ENCODE results near the gene TMEM273. TPM values are rescaled to one million over a fixed set of nuclear protein-coding genes. Genes with fewer than 3 reads are reported as not detected.

Gene TMEM273
- polyA plus RNA-seq, 1 of the 3 experiments (the other 2 are of a cell fraction) = not detected

- TF ChIP-seq FOSL2 (IDR thresholded peaks at IDR 0.05; ENCODE audit: borderline replicate concordance, low read depth) (no peak), MAX (IDR thresholded peaks at IDR 0.05; ENCODE audit: low read depth) (no peak), FOXM1 (IDR thresholded peaks at IDR 0.05; ENCODE audit: low read depth) (no peak), YY1 (IDR thresholded peaks at IDR 0.05; ENCODE audit: low read depth) (no peak), POLR2AphosphoS5 (IDR thresholded peaks at IDR 0.05; ENCODE audit: low read depth, low read length) (no peak), TCF12 (IDR thresholded peaks at IDR 0.05) (peak; percentile 52), TEAD4 (IDR thresholded peaks at IDR 0.05; ENCODE audit: borderline replicate concordance, insufficient read depth) (no peak), IRF3 (IDR thresholded peaks at IDR 0.05; ENCODE audit: low read depth, low read length) (no peak), NRF1 (IDR thresholded peaks at IDR 0.05; ENCODE audit: low read depth, low read length) (no peak)
Measured at GRCh38 chr10:49151025-49151445, 37.2 kb downstream of the TMEM273 start (continued).

GRCh38 chr10:49150426-49150825 lies 37.8 kb downstream of the TMEM273 start:
- Histone ChIP-seq H3K4me2 (no peak overlapping the region), H3F3A (replicated peaks; ENCODE audit: insufficient read depth) (no peaks in the 10 kb centered on the region), H3K4me3 (ENCODE audit: low read depth in 2 of 2, low read length in 1 of 2) (no peak overlapping the region), H3K27me3 (ENCODE audit: insufficient read depth) (no peaks in the 10 kb centered on the region), H3K36me3 (replicated peaks in 1 of 2; ENCODE audit: control insufficient read depth in 1 of 2, insufficient read depth in 2 of 2, low read length in 1 of 2) (no peaks in the 10 kb centered on the region), H2AFZ (ENCODE audit: low read depth) (no peak overlapping the region), H3K9me3 (no peaks in the 10 kb centered on the region), H3K9ac (no peak overlapping the region), H4K20me1 (ENCODE audit: insufficient read depth) (no peaks in the 10 kb centered on the region), H3K79me2 (ENCODE audit: insufficient read depth) (no peaks in the 10 kb centered on the region), H3K9me2 (no peaks in the 10 kb centered on the region), H3K27ac (ENCODE audit: low read depth in 2 of 2, low read length in 1 of 2) (peak overlapping the region in 1 of 2 experiments; percentile 99; a peak in 2 of 4 replicates), H3K4me1 (ENCODE audit: control insufficient read depth in 1 of 2, insufficient read depth in 2 of 2, low read depth in 1 of 2, low read length in 1 of 2) (peaks cover 0 to 38% of the 10 kb centered on the region in 2 experiments; a peak in 2 of 4 replicates)
- CTCF ChIA-PET = interaction anchor here (0.9 to 2.0 kb wide), 6 partner anchors 14 to 494 kb away, joined by 3 to 7 read pairs (median 4); partner anchors contain the start of gene VSTM4
- POLR2A ChIA-PET = no interaction called here
- DNase-seq = no peak
- TF ChIP-seq TAF1 (IDR thresholded peaks at IDR 0.05; ENCODE audit: borderline replicate concordance, low read depth, low read length) = no peak
- TF ChIP-seq FOSL2 (IDR thresholded peaks at IDR 0.05; ENCODE audit: borderline replicate concordance, low read depth) = no peak
- TF ChIP-seq SMC3 (IDR thresholded peaks at IDR 0.05; ENCODE audit: low read depth, low read length) = no peak
- no peak for TF ChIP-seq USF1 (IDR thresholded peaks at IDR 0.05; ENCODE audit: borderline replicate concordance, low read depth)
- TF ChIP-seq SIN3A (IDR thresholded peaks at IDR 0.05; ENCODE audit: borderline replicate concordance, low read depth, low read length) = no peak
- no peak for TF ChIP-seq FOXM1 (IDR thresholded peaks at IDR 0.05; ENCODE audit: low read depth)
- no peak for TF ChIP-seq IRF3 (IDR thresholded peaks at IDR 0.05; ENCODE audit: low read depth, low read length)
- TF ChIP-seq RAD21 (IDR thresholded peaks at IDR 0.05; ENCODE audit: low read length) = no peak
- TF ChIP-seq NFIC (IDR thresholded peaks at IDR 0.05; ENCODE audit: borderline replicate concordance) = no peak
- no peak for TF ChIP-seq ELF1 (IDR thresholded peaks at IDR 0.05)
- no peak for TF ChIP-seq NRF1 (IDR thresholded peaks at IDR 0.05; ENCODE audit: low read depth, low read length)
- no peak for TF ChIP-seq MEF2A (IDR thresholded peaks at IDR 0.05; ENCODE audit: borderline replicate concordance, low read depth)
- TF ChIP-seq USF2 (IDR thresholded peaks at IDR 0.05; ENCODE audit: borderline replicate concordance, low read depth, low read length) = no peak
- 21% methylated on average over 5 of the region's 5 CpGs for WGBS (ENCODE audit: low lambda C conversion rate)

Measured in SK-N-SH (cell line).